ENCODE measurements around the gene ZFYVE26.

- TF ChIP-seq SNAI2 (CRISPR knock-in tag; IDR thresholded peaks at IDR 0.05) (no peak), BACH2 (CRISPR knock-in tag; IDR thresholded peaks at IDR 0.05; ENCODE audit: borderline replicate concordance) (no peak), GLIS3 (CRISPR knock-in tag; IDR thresholded peaks at IDR 0.05) (no peak), TOX (CRISPR knock-in tag; IDR thresholded peaks at IDR 0.05; ENCODE audit: borderline replicate concordance) (no peak), OSR1 (CRISPR knock-in tag; IDR thresholded peaks at IDR 0.05) (no peak), CSRNP3 (CRISPR knock-in tag; IDR thresholded peaks at IDR 0.05) (no peak)
- TF ChIP-seq, protein P1, sequence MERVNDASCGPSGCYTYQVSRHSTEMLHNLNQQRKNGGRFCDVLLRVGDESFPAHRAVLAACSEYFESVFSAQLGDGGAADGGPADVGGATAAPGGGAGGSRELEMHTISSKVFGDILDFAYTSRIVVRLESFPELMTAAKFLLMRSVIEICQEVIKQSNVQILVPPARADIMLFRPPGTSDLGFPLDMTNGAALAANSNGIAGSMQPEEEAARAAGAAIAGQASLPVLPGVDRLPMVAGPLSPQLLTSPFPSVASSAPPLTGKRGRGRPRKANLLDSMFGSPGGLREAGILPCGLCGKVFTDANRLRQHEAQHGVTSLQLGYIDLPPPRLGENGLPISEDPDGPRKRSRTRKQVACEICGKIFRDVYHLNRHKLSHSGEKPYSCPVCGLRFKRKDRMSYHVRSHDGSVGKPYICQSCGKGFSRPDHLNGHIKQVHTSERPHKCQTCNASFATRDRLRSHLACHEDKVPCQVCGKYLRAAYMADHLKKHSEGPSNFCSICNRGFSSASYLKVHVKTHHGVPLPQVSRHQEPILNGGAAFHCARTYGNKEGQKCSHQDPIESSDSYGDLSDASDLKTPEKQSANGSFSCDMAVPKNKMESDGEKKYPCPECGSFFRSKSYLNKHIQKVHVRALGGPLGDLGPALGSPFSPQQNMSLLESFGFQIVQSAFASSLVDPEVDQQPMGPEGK (CRISPR knock-in tag; IDR thresholded peaks at IDR 0.05; ENCODE audit: borderline replicate concordance) = no peak
These were observed 111.8 kb downstream of the ZFYVE26 start for GRCh38 chr14:67704484-67705089.

Data from SK-N-SH treated with all-trans-retinoic acid at 6 μM for 48 hours (cell line).